ENCODE measurements around the gene ZYX. TPM values are rescaled to one million over a fixed set of nuclear protein-coding genes. Genes with fewer than 3 reads are reported as not detected.

The ZYX gene
- total and polyA plus RNA-seq, 2 of the 13 experiments (the other 11 are each of a cell fraction or from before 2014, with no cell fraction given) = 9.9 to 13.7 TPM

GRCh38 chr7:143387156-143387975 is 6.2 kb downstream of the ZYX start (continued):
- TF ChIP-seq SNRNP70 (IDR thresholded peaks at IDR 0.05; ENCODE audit: low read depth, low read length) (no peak), ZNF740 (CRISPR knock-in tag; IDR thresholded peaks at IDR 0.05) (0 out of 2 replicates have a peak, but pooled peaks have one; percentile 27), TAF1 (CRISPR knock-in tag; IDR thresholded peaks at IDR 0.05) (no peak), JUND (CRISPR knock-in tag; IDR thresholded peaks at IDR 0.05) (no peak), RCOR2 (CRISPR knock-in tag; IDR thresholded peaks at IDR 0.05) (no peak), MZF1 (CRISPR knock-in tag; IDR thresholded peaks at IDR 0.05; ENCODE audit: borderline replicate concordance) (no peak), TBL1XR1 (IDR thresholded peaks at IDR 0.05; ENCODE audit: borderline replicate concordance, low read length, partially characterized antibody) (no peak), SETDB1 (CRISPR knock-in tag; IDR thresholded peaks at IDR 0.05; ENCODE audit: borderline replicate concordance) (no peak), RXRA (CRISPR knock-in tag; IDR thresholded peaks at IDR 0.05) (no peak), HNF4A (CRISPR knock-in tag; IDR thresholded peaks at IDR 0.05) (peak; percentile 45), AGO2 (optimal IDR thresholded peaks at IDR 0.05; ENCODE audit: low read depth, low read length) (peak; percentile 27), ZNF143 (CRISPR knock-in tag; IDR thresholded peaks at IDR 0.05) (no peak), SSRP1 (CRISPR knock-in tag; IDR thresholded peaks at IDR 0.05) (no peak), JDP2 (CRISPR knock-in tag; IDR thresholded peaks at IDR 0.05; ENCODE audit: borderline replicate concordance) (no peak), ZNF468 (CRISPR knock-in tag; IDR thresholded peaks at IDR 0.05) (no peak), MAZ (IDR thresholded peaks at IDR 0.05; ENCODE audit: borderline replicate concordance, low read depth, low read length) (no peak), MAZ (CRISPR knock-in tag; IDR thresholded peaks at IDR 0.05; ENCODE audit: low read depth) (no peak), ZNF512B (CRISPR knock-in tag; IDR thresholded peaks at IDR 0.05; ENCODE audit: borderline replicate concordance) (no peak), ATF2 (CRISPR knock-in tag; IDR thresholded peaks at IDR 0.05) (no peak), NONO (IDR thresholded peaks at IDR 0.05) (no peak), NONO (CRISPR knock-in tag; conservative IDR thresholded peaks at IDR 0.05) (0 out of 2 replicates have a peak, but pooled peaks have one; percentile 34), ZBTB33 (CRISPR knock-in tag; IDR thresholded peaks at IDR 0.05) (peak; percentile 62; the same call in 1 of the 2 replicates), MTA1 (CRISPR knock-in tag; IDR thresholded peaks at IDR 0.05; ENCODE audit: borderline replicate concordance) (no peak), KDM5B (CRISPR knock-in tag; IDR thresholded peaks at IDR 0.05; ENCODE audit: borderline replicate concordance) (no peak)

Data from HepG2 (cell line).